ENCODE measurements around the gene IZUMO1.
"Not testable (repeated sequence)": the region's sequence is repeated elsewhere in the genome, so short reads cannot be mapped to it uniquely, and the experiment has no call there.

IZUMO1 gene

GRCh38 chr19:48711106-48711662 is 35.5 kb downstream of the IZUMO1 start:
- no peak for DNase-seq

DNA sequence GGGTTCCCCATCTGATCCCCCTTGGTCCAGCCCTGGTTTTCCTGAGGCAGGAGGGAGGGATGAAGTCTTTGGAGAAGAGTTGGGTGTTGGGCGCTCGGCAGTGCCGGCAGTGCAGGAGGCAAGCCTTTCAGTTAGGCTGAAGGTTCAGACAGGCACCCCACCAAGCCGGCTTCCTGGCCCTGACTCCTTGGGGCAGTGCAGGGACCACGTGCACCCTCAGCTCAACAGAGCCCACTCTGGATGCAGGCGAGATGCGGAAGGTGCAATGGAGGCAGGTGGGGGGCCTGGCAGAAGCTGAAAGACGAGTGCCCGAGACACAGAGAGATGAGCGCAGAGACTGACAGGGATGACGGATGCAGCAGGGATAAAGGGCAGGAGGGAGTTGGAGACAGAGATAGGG is 38.2 kb downstream of the IZUMO1 start:
- DNase-seq, result no peak

DNA sequence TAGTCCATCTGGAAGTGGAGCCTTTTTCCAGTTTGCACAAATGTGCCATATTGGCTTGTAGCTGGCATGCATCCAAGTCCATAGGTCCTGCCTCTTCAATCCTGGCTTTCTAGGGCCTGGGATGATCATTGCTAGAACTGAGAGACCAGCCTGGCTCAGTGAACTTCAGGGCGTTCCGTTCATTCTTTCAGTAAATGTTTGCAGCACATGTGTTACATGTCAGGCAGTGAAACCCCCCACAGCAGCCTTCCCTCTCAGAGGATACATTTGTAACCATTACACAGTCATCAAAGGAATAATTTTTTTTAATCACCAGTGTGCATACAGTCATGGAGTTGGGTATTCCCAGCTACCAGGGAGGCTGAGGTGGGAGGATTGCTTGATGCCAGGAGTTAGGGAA is 41.3 kb downstream of the IZUMO1 start:
- no peak for DNase-seq

- no peak for DNase-seq
Observed at GRCh38 chr19:48703316-48703715, 43.4 kb downstream of the IZUMO1 start.

- no peak for DNase-seq
Observed at GRCh38 chr19:48702701-48703100, 44.0 kb downstream of the IZUMO1 start.

GRCh38 chr19:48698046-48698445 is 48.7 kb downstream of the IZUMO1 start:
- no peak for DNase-seq

DNA sequence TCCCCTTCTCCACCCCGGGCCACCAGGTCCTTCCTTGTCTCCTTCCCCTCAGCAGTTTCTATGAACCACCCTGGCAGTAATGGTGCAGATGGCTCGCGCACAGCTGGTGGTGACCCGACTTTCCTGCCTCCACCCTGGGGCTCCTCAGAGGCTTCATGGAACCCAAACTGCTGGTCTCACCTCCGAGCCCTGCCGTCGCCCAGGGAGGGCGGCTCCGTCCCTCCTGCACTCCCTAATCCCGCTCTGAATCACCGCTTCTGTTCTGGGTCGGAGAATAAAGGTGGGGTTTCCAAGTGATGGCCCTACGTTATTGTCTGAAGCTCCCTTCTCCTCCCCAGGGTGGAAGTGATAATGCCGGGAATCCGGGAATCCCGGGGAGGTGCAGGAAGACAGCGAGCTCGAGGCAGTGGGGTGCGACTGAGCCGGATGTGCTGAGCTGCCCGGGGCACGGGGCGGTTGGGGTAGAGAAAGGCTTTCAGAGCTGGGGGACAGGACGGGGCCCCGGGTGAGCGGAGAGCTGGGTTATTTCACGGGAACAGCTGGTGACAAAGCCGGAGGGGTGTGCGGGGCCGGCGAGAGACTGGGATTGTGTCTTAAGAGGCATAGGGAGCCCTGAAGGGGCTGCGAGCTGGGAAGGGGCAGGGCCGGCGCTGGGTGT is 50.2 kb downstream of the IZUMO1 start:
- no peak for DNase-seq

GRCh38 chr19:48695743-48696352 is 50.9 kb downstream of the IZUMO1 start, which contains the start of gene FUT2:
Gene FUT2 (plus strand): TSS chr19:48695971. CDS start chr19:48702957, 6,986 bp downstream.
- DNase-seq, result no peak

DNA sequence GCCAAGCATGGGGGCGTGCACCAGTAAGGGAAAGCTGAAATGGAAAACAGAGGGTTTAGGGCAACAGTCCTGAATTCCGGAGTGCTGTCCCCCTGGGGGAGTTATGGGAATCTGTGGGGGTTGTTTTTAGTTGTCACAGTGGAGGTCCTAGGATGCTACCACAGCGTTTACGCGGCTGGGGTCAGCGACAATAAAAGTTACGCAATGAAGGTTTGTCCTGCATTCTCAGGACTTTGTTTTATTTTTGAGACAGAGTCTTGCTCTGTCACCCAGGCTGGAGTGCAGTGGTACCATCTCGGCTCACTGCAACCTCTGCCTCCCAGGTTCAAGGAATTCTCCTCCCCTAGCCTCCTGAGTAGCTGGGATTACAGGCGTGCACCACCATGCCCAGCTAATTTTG is 53.1 kb downstream of the IZUMO1 start:
- not testable (repeated sequence) for DNase-seq
